H1 (cell line): ENCODE measurements around the gene SLC22A25.

Source experiments
- POLR2A ChIP-seq, 2 experiments: IDR thresholded peaks; 1 replicate in 1 of 2; 2 replicates in 1 of 2; pipeline ENCODE4 v1.6.1; 2011; ENCODE audit warnings: low read depth in 2 of 2, low read length in 2 of 2, mild to moderate bottlenecking in 2 of 2; ENCODE audit errors: control extremely low read depth in 1 of 2
- RNF2 ChIP-seq: fragments of 200-900, 300-1000 bp; sonication (generic); IDR thresholded peaks from 2 replicates; pipeline ENCODE4 v1.7.1; 2016; ENCODE audit warnings: borderline replicate concordance, low read depth, mild to moderate bottlenecking, antibody characterized with exemption, low read length; ENCODE audit not compliant: poor library complexity, severe bottlenecking; ENCODE audit errors: missing control alignments

GRCh38 chr11:63290285-63290684 is 46.9 kb upstream of the SLC22A25 start:
- TF ChIP-seq RNF2 (no peak), POLR2A (IDR thresholded peaks at IDR 0.05; ENCODE audit: control extremely low read depth in 1 of 2, low read depth in 2 of 2, low read length in 2 of 2) (no peak)
